Ishikawa (cell line): ENCODE data around the gene AGK.

Experiments
- CEBPB ChIP-seq: IDR thresholded peaks from 2 replicates; pipeline ENCODE4 v1.6.1; 2012
- CREB1 ChIP-seq: IDR thresholded peaks from 2 replicates; pipeline ENCODE4 v1.6.1; 2012; ENCODE audit warnings: low read depth
- EGR1 ChIP-seq: IDR thresholded peaks from 2 replicates; pipeline ENCODE4 v1.6.1; 2012
- EP300 ChIP-seq: IDR thresholded peaks from 2 replicates; pipeline ENCODE4 v1.6.1; 2012; ENCODE audit warnings: borderline replicate concordance
- FOXM1 ChIP-seq: IDR thresholded peaks from 2 replicates; pipeline ENCODE4 v1.6.1; 2012; ENCODE audit warnings: low read depth, borderline replicate concordance
- NFIC ChIP-seq: IDR thresholded peaks from 2 replicates; pipeline ENCODE4 v1.6.1; 2012
- RAD21 ChIP-seq: IDR thresholded peaks from 2 replicates; pipeline ENCODE4 v1.6.1; 2012; ENCODE audit warnings: low read depth
- TAF1 ChIP-seq: IDR thresholded peaks from 2 replicates; pipeline ENCODE4 v1.6.1; 2012; ENCODE audit warnings: low read depth, mild to moderate bottlenecking
- TCF12 ChIP-seq: IDR thresholded peaks from 2 replicates; pipeline ENCODE4 v1.6.1; 2012; ENCODE audit warnings: low read depth
- TEAD4 ChIP-seq: IDR thresholded peaks from 2 replicates; pipeline ENCODE4 v1.6.1; 2012
- YY1 ChIP-seq: IDR thresholded peaks from 2 replicates; pipeline ENCODE4 v1.6.1; 2012; ENCODE audit warnings: low read depth
- ZBTB7A ChIP-seq: IDR thresholded peaks from 2 replicates; pipeline ENCODE4 v1.6.1; 2012; ENCODE audit warnings: low read depth
- TF ChIP-seq, protein P1 (sequence below): IDR thresholded peaks from 2 replicates; pipeline ENCODE4 v1.6.1; 2012
- TF ChIP-seq, protein P2 (sequence below): IDR thresholded peaks from 2 replicates; pipeline ENCODE4 v1.6.1; 2012; ENCODE audit warnings: low read depth, mild to moderate bottlenecking
- TF ChIP-seq, protein P3 (sequence below): IDR thresholded peaks from 2 replicates; pipeline ENCODE4 v1.6.1; 2012

Gene AGK

DNA sequence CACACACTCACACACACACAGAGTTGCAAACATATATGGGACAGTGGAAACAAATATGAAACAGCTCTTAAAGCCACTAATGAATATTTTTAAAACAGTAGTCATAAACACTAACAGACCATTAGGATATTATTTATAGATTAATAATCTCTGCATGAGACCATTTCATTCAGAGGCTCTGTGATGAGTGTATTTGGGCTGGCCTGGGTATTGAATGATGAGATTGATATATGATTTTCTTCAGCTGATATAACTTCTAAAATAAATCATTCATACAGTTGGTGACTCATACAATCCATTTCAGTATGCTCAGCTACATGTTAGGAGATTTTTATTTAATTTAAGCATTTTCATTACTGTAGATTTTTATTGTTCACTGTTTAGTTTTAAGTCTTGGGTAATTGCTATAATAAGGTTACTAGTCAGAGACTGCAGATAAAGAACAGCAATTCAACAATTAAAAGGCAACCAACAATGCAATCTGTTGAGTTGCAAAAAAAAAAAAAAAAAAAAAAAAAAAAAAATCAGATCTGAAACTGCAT lies 25.2 kb upstream of the AGK start:
- TF ChIP-seq, protein P1, sequence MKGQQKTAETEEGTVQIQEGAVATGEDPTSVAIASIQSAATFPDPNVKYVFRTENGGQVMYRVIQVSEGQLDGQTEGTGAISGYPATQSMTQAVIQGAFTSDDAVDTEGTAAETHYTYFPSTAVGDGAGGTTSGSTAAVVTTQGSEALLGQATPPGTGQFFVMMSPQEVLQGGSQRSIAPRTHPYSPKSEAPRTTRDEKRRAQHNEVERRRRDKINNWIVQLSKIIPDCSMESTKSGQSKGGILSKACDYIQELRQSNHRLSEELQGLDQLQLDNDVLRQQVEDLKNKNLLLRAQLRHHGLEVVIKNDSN, result no peak
- TF ChIP-seq TEAD4, result no peak
- no peak for TF ChIP-seq TAF1
- TF ChIP-seq, protein P2, sequence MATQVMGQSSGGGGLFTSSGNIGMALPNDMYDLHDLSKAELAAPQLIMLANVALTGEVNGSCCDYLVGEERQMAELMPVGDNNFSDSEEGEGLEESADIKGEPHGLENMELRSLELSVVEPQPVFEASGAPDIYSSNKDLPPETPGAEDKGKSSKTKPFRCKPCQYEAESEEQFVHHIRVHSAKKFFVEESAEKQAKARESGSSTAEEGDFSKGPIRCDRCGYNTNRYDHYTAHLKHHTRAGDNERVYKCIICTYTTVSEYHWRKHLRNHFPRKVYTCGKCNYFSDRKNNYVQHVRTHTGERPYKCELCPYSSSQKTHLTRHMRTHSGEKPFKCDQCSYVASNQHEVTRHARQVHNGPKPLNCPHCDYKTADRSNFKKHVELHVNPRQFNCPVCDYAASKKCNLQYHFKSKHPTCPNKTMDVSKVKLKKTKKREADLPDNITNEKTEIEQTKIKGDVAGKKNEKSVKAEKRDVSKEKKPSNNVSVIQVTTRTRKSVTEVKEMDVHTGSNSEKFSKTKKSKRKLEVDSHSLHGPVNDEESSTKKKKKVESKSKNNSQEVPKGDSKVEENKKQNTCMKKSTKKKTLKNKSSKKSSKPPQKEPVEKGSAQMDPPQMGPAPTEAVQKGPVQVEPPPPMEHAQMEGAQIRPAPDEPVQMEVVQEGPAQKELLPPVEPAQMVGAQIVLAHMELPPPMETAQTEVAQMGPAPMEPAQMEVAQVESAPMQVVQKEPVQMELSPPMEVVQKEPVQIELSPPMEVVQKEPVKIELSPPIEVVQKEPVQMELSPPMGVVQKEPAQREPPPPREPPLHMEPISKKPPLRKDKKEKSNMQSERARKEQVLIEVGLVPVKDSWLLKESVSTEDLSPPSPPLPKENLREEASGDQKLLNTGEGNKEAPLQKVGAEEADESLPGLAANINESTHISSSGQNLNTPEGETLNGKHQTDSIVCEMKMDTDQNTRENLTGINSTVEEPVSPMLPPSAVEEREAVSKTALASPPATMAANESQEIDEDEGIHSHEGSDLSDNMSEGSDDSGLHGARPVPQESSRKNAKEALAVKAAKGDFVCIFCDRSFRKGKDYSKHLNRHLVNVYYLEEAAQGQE, result no peak
- TF ChIP-seq EGR1, result no peak
- TF ChIP-seq, protein P3, sequence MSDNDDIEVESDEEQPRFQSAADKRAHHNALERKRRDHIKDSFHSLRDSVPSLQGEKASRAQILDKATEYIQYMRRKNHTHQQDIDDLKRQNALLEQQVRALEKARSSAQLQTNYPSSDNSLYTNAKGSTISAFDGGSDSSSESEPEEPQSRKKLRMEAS, result no peak
- TF ChIP-seq FOXM1, result no peak
- TF ChIP-seq YY1, result no peak
- no peak for TF ChIP-seq ZBTB7A
- no peak for TF ChIP-seq TCF12
- TF ChIP-seq EP300, result no peak

DNA sequence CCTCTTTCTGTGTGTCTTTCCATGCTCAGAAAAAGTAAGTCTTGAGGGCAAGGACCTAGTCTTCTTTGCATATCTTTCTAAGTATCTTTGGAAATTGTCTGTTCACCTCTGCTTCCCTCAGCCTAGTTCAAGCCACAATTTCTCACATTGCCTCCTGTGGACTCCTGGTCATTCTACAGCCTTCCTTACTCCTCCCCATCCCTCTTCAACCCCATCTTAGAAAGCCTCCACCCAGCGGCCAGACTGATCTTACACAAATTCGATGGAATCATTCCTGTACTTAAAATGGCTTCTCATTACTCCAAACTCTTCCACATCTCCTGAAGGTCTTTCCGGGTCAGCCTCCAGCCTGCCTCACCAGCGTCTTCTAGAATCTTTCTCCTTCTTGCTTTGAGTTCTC lies 24.1 kb upstream of the AGK start:
- TF ChIP-seq RAD21 (no peak), TAF1 (no peak), TCF12 (no peak), FOXM1 (no peak), YY1 (no peak), CEBPB (no peak), CREB1 (no peak), ZBTB7A (no peak), TEAD4 (no peak), EP300 (no peak), EGR1 (no peak), NFIC (no peak)
- TF ChIP-seq, protein P2, result no peak
- TF ChIP-seq, protein P1, result no peak
- TF ChIP-seq, protein P3, result no peak

DNA sequence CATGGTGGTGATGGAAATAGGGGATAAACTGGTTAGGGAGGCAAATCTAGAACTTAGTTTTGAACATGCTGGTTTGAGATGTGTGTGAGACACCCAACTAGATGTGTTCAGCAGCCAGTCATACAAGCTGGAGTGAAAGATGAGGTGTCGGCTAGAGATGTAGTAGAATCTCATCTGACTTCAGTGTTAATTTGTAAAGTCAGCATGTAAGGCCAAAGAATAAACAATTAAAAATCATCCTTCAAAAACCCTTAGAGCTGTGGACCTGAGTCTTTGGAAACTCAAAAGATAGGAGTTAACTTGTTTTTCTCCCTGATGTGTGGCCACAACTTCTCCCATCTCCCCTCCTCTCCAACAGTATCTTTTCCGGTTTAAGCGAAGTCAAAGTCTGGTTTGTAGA lies 22.8 kb upstream of the AGK start:
- no peak for TF ChIP-seq EP300
- no peak for TF ChIP-seq NFIC
- TF ChIP-seq, protein P1, result no peak
- TF ChIP-seq YY1, result no peak
- TF ChIP-seq FOXM1, result no peak
- no peak for TF ChIP-seq RAD21
- TF ChIP-seq TAF1, result no peak
- TF ChIP-seq EGR1, result no peak
- TF ChIP-seq, protein P3, result no peak
- no peak for TF ChIP-seq TCF12
- no peak for TF ChIP-seq TEAD4
- TF ChIP-seq, protein P2, result no peak
- no peak for TF ChIP-seq CREB1
- TF ChIP-seq ZBTB7A, result no peak
- TF ChIP-seq CEBPB, result no peak
